ENCODE data around the gene ZNF613. TPM values are rescaled to one million over a fixed set of nuclear protein-coding genes. Genes with fewer than 3 reads are reported as not detected.

Gene ZNF613
- total and polyA plus RNA-seq, 2 experiments from 2014 or later: 13.8 to 18.1 TPM

DNA sequence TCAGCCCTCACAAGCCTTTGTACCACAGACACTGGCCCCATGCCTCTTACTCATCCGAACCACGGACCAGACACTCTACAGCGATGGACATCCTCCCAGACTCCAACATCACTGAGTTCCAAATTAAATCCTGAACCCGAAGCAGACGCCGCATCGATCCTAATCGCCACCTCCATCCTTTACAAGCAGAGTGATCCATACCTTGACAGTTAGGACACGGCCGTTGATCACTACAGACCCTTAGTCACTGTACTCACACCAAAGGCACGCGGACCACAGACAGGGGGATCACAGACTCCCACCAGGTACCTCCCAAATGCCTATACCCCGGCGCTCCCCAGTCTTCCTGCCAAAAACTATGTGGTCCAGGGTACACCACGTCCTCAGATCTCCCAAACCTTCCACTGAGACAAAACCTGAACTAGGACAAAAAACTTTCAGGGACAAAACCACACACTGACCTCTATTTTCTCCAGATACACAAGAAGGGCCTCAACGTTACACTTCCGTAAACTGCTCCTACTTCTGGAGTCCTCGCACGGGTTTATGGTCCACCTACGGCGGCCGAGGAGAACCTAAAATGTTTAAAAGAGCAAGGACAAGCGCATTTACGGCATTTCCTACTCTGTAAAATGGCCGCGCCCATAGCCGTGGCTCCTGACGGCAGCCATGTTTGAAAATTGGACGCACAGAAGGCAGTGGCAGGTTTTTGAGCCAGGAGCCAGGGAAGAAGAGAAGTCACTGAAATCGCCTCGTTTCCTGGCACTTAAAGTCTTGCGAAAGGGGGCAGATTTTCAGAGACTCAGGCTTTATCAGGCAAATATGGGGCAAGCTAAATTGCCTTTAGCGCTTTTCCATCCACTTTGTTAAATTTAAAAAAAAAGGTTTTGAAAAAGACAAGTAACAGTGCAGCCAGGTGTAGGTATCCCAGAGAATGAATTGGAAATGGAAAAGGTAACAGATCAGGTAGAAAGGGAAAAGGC is 59.3 kb downstream of the ZNF613 start, which contains the start of gene ZNF350:
Gene ZNF350, minus strand, starts transcription at position 532 of the 983 bp plus-strand sequence. CDS start 12,480 bp downstream, outside the sequence.
- no peaks in the 10 kb centered on the region for H4K20me1 ChIP-seq (replicated peaks; ENCODE audit: insufficient read depth)
- H3F3A ChIP-seq (replicated peaks; ENCODE audit: low read depth): no peaks in the 10 kb centered on the region
- DNase-seq (ENCODE audit: low spot score) (peak; percentile 96), ATAC-seq (peak; percentile 99)
- no peaks in the 10 kb centered on the region for H3K36me3 ChIP-seq (ENCODE audit: insufficient read depth)
- H3K27ac Mint-ChIP-seq: peak within 1 kb of the TSS; percentile 85
- H3K4me2 ChIP-seq: peak within 1 kb of the TSS; percentile 96
- peaks cover 6% of the 10 kb centered on the region for H3K27me3 Mint-ChIP-seq (ENCODE audit: insufficient read depth, low read depth, poor library complexity)
- H3K4me1 Mint-ChIP-seq: peaks cover 8% of the 10 kb centered on the region; the same call in 1 of the 3 replicates
- peak within 1 kb of the TSS; percentile 95 for H3K4me3 Mint-ChIP-seq
- peak within 1 kb of the TSS; percentile 52 for H2AFZ ChIP-seq
- peak within 1 kb of the TSS; percentile 62 for H3K4me3 ChIP-seq
- peaks cover 56% of the 10 kb centered on the region for H3K36me3 Mint-ChIP-seq (ENCODE audit: low read depth)
- peaks cover 61% of the 10 kb centered on the region for H3K9me3 Mint-ChIP-seq
- no peaks in the 10 kb centered on the region for H3K27me3 ChIP-seq (ENCODE audit: insufficient read depth)
- peak within 1 kb of the TSS; percentile 72 for H3K27ac ChIP-seq (ENCODE audit: low read depth)
- H3K9me2 ChIP-seq (ENCODE audit: insufficient read depth): peaks cover 4% of the 10 kb centered on the region; the same call in 1 of the 2 replicates
- TF ChIP-seq CREB1 (CRISPR knock-in tag; IDR thresholded peaks at IDR 0.05; ENCODE audit: low read depth) (0 out of 2 replicates have a peak, but pooled peaks have one; percentile 18), STAT1 (IDR thresholded peaks at IDR 0.05; ENCODE audit: unreplicated experiment) (no peak), ZNF331 (CRISPR knock-in tag; IDR thresholded peaks at IDR 0.05; ENCODE audit: low read depth) (no peak), NANOG (IDR thresholded peaks at IDR 0.05; ENCODE audit: borderline replicate concordance) (no peak), EZH2phosphoT487 (IDR thresholded peaks at IDR 0.05; ENCODE audit: unreplicated experiment) (no peak), POLR2AphosphoS5 (IDR thresholded peaks at IDR 0.05; ENCODE audit: low read depth) (peak; percentile 8; the same call in 1 of the 2 replicates)
- TF ChIP-seq, protein P1, sequence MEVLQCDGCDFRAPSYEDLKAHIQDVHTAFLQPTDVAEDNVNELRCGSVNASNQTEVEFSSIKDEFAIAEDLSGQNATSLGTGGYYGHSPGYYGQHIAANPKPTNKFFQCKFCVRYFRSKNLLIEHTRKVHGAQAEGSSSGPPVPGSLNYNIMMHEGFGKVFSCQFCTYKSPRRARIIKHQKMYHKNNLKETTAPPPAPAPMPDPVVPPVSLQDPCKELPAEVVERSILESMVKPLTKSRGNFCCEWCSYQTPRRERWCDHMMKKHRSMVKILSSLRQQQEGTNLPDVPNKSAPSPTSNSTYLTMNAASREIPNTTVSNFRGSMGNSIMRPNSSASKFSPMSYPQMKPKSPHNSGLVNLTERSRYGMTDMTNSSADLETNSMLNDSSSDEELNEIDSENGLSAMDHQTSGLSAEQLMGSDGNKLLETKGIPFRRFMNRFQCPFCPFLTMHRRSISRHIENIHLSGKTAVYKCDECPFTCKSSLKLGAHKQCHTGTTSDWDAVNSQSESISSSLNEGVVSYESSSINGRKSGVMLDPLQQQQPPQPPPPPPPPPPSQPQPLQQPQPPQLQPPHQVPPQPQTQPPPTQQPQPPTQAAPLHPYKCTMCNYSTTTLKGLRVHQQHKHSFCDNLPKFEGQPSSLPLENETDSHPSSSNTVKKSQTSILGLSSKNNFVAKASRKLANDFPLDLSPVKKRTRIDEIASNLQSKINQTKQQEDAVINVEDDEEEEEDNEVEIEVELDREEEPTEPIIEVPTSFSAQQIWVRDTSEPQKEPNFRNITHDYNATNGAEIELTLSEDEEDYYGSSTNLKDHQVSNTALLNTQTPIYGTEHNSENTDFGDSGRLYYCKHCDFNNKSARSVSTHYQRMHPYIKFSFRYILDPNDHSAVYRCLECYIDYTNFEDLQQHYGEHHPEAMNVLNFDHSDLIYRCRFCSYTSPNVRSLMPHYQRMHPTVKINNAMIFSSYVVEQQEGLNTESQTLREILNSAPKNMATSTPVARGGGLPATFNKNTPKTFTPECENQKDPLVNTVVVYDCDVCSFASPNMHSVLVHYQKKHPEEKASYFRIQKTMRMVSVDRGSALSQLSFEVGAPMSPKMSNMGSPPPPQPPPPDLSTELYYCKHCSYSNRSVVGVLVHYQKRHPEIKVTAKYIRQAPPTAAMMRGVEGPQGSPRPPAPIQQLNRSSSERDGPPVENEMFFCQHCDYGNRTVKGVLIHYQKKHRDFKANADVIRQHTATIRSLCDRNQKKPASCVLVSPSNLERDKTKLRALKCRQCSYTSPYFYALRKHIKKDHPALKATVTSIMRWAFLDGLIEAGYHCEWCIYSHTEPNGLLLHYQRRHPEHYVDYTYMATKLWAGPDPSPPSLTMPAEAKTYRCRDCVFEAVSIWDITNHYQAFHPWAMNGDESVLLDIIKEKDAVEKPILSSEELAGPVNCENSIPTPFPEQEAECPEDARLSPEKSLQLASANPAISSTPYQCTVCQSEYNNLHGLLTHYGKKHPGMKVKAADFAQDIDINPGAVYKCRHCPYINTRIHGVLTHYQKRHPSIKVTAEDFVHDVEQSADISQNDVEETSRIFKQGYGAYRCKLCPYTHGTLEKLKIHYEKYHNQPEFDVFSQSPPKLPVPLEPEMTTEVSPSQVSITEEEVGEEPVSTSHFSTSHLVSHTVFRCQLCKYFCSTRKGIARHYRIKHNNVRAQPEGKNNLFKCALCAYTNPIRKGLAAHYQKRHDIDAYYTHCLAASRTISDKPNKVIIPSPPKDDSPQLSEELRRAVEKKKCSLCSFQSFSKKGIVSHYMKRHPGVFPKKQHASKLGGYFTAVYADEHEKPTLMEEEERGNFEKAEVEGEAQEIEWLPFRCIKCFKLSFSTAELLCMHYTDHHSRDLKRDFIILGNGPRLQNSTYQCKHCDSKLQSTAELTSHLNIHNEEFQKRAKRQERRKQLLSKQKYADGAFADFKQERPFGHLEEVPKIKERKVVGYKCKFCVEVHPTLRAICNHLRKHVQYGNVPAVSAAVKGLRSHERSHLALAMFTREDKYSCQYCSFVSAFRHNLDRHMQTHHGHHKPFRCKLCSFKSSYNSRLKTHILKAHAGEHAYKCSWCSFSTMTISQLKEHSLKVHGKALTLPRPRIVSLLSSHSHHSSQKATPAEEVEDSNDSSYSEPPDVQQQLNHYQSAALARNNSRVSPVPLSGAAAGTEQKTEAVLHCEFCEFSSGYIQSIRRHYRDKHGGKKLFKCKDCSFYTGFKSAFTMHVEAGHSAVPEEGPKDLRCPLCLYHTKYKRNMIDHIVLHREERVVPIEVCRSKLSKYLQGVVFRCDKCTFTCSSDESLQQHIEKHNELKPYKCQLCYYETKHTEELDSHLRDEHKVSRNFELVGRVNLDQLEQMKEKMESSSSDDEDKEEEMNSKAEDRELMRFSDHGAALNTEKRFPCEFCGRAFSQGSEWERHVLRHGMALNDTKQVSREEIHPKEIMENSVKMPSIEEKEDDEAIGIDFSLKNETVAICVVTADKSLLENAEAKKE (CRISPR knock-in tag; IDR thresholded peaks at IDR 0.05): no peak
- TF ChIP-seq, protein P2, sequence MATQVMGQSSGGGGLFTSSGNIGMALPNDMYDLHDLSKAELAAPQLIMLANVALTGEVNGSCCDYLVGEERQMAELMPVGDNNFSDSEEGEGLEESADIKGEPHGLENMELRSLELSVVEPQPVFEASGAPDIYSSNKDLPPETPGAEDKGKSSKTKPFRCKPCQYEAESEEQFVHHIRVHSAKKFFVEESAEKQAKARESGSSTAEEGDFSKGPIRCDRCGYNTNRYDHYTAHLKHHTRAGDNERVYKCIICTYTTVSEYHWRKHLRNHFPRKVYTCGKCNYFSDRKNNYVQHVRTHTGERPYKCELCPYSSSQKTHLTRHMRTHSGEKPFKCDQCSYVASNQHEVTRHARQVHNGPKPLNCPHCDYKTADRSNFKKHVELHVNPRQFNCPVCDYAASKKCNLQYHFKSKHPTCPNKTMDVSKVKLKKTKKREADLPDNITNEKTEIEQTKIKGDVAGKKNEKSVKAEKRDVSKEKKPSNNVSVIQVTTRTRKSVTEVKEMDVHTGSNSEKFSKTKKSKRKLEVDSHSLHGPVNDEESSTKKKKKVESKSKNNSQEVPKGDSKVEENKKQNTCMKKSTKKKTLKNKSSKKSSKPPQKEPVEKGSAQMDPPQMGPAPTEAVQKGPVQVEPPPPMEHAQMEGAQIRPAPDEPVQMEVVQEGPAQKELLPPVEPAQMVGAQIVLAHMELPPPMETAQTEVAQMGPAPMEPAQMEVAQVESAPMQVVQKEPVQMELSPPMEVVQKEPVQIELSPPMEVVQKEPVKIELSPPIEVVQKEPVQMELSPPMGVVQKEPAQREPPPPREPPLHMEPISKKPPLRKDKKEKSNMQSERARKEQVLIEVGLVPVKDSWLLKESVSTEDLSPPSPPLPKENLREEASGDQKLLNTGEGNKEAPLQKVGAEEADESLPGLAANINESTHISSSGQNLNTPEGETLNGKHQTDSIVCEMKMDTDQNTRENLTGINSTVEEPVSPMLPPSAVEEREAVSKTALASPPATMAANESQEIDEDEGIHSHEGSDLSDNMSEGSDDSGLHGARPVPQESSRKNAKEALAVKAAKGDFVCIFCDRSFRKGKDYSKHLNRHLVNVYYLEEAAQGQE (IDR thresholded peaks at IDR 0.05; ENCODE audit: unreplicated experiment): no peak
- TF ChIP-seq, protein P3, sequence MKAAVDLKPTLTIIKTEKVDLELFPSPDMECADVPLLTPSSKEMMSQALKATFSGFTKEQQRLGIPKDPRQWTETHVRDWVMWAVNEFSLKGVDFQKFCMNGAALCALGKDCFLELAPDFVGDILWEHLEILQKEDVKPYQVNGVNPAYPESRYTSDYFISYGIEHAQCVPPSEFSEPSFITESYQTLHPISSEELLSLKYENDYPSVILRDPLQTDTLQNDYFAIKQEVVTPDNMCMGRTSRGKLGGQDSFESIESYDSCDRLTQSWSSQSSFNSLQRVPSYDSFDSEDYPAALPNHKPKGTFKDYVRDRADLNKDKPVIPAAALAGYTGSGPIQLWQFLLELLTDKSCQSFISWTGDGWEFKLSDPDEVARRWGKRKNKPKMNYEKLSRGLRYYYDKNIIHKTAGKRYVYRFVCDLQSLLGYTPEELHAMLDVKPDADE (IDR thresholded peaks at IDR 0.05): peak; percentile 96
- peaks cover 48% of the 10 kb centered on the region for H3K79me2 ChIP-seq (replicated peaks; ENCODE audit: insufficient read depth)
- H3K4me1 ChIP-seq (ENCODE audit: insufficient read depth): peaks cover 8% of the 10 kb centered on the region; the same call in 1 of the 2 replicates
